Smooth muscle cell (in vitro differentiated cells): ENCODE data around the gene PXDN. TPM values are rescaled to one million over a fixed set of nuclear protein-coding genes. Genes with fewer than 3 reads are reported as not detected.
A peak's percentile ranks its signal among the peaks of the same experiment; 100 is the strongest.

Experiments used
- DNase-seq: peaks from one replicate; lab custom pipeline; 2025; ENCODE audit not compliant: unreplicated experiment; lab: John Stamatoyannopoulos, UW
- H2AFZ ChIP-seq: fragments of 200-600 bp; sonication (generic); 2 replicates; pipeline ENCODE4 v1.6.0; 2016; ENCODE audit warnings: antibody characterized with exemption, low read depth, mild to moderate bottlenecking
- H3F3A ChIP-seq: fragments of 200-600 bp; sonication (generic); 2 replicates; pipeline ENCODE4 v1.6.0; 2017; ENCODE audit warnings: antibody characterized with exemption, low read depth
- H3K27ac ChIP-seq: fragments of 200-600 bp; sonication (generic); 2 replicates; pipeline ENCODE4 v1.5.1; 2016; ENCODE audit warnings: low read depth, mild to moderate bottlenecking
- H3K27me3 ChIP-seq: fragments of 200-600 bp; sonication (generic); 2 replicates; pipeline ENCODE4 v1.6.1; 2016; ENCODE audit warnings: low read depth, mild to moderate bottlenecking
- H3K36me3 ChIP-seq: fragments of 200-600 bp; sonication (generic); 2 replicates; pipeline ENCODE4 v1.5.1; 2016; ENCODE audit warnings: low read depth
- H3K4me1 ChIP-seq: fragments of 200-600 bp; sonication (generic); 2 replicates; pipeline ENCODE4 v1.5.1; 2016; ENCODE audit warnings: low read depth
- H3K4me2 ChIP-seq: fragments of 200-600 bp; sonication (generic); 2 replicates; pipeline ENCODE4 v1.6.0; 2016; ENCODE audit warnings: mild to moderate bottlenecking
- H3K4me3 ChIP-seq: fragments of 200-600 bp; sonication (generic); 2 replicates; pipeline ENCODE4 v1.5.1; 2016; ENCODE audit warnings: mild to moderate bottlenecking
- H3K79me2 ChIP-seq: fragments of 200-600 bp; sonication (generic); 2 replicates; pipeline ENCODE4 v1.6.0; 2016; ENCODE audit warnings: low read depth, mild to moderate bottlenecking
- H3K9ac ChIP-seq: fragments of 200-600 bp; sonication (generic); 2 replicates; pipeline ENCODE4 v1.6.0; 2016; ENCODE audit warnings: low read depth
- H3K9me3 ChIP-seq: fragments of 200-600 bp; sonication (generic); replicated peaks from 2 replicates; pipeline ENCODE4 v1.5.1; 2016; ENCODE audit warnings: low read depth
- H4K20me1 ChIP-seq: fragments of 200-600 bp; sonication (generic); 2 replicates; pipeline ENCODE4 v1.6.0; 2016; ENCODE audit warnings: low read depth
- WGBS: methylation state at CpG from one replicate; pipeline ENCODE4 v1.1.7; 2016; ENCODE audit warnings: low lambda C conversion rate; 5-methylcytosine and 5-hydroxymethylcytosine counted together
- polyA plus RNA-seq: library from polyadenylated mRNA; unstranded; fragments of >200 nt; fragmentation: Nextera tagmentation; extraction: Ambion mirVana; gene quantifications from 2 replicates; pipeline ENCODE4 v1.2.1, GENCODE V29; 2016
- total RNA-seq: library from RNA; depleted of rRNA; stranded (reverse); fragments of >200 nt; gene quantifications from 2 replicates; pipeline ENCODE4 v1.2.3, GENCODE V29; 2014
- TF ChIP-seq, protein P1 (sequence below): fragments of 200-600 bp; sonication (generic); IDR thresholded peaks from 2 replicates; pipeline ENCODE4 v1.5.1; 2017; ENCODE audit warnings: borderline replicate concordance, mild to moderate bottlenecking, antibody characterized with exemption; ENCODE audit not compliant: insufficient read depth, poor library complexity, severe bottlenecking

Gene PXDN
- total RNA-seq (328 and 334 TPM in 2 replicates), polyA plus RNA-seq (253 and 333 TPM in 2 replicates)

DNA sequence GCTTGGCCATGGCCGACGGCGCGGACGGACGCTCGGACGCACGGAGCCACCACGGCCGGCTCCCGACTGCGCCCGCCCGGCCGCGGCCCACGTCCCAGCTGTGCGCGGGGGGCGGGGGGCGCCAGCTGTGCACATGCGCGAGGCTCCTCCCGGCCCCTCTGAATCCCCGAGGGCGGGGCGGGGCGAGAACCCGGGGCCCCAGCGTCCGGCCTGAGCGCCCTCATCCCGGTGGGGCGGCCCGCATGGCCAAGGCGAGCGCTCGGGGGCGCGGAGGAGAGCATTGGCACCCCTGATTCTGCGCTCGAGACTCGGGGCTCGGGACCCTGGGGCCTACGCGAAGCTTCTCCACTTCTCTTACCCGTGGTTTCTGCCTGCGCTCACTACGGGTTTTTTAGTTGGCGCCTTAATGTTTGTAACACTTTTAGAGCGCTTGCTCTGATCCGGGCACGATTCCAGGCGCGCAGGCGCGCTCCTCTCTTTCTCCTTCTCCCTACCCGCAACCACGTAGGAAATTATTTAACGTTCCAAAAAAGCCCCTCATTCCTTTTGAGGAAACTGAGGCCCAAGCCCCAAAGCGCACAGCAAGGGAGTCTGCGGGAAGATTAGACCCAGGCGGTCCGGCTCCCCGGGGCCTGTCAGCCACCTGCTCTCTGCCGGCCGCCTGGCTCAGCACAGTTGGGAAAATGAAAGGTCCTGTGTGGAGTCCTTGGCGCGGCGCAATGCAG lies at the start of gene PXDN:
Gene PXDN, minus strand, starts transcription at position 70 of the 725 bp plus-strand sequence. Its CDS starts 60 bp downstream, at position 10.
- TF ChIP-seq, protein P1, sequence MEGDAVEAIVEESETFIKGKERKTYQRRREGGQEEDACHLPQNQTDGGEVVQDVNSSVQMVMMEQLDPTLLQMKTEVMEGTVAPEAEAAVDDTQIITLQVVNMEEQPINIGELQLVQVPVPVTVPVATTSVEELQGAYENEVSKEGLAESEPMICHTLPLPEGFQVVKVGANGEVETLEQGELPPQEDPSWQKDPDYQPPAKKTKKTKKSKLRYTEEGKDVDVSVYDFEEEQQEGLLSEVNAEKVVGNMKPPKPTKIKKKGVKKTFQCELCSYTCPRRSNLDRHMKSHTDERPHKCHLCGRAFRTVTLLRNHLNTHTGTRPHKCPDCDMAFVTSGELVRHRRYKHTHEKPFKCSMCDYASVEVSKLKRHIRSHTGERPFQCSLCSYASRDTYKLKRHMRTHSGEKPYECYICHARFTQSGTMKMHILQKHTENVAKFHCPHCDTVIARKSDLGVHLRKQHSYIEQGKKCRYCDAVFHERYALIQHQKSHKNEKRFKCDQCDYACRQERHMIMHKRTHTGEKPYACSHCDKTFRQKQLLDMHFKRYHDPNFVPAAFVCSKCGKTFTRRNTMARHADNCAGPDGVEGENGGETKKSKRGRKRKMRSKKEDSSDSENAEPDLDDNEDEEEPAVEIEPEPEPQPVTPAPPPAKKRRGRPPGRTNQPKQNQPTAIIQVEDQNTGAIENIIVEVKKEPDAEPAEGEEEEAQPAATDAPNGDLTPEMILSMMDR, result no peak
- Histone ChIP-seq H3K4me1 (peaks cover 21% of the 10 kb centered on the region), H2AFZ (peak within 1 kb of the TSS; percentile 68)

GRCh38 chr2:1793868-1794445 lies 49.6 kb upstream of the PXDN start:
- TF ChIP-seq, protein P1, result no peak
- H3K4me3 ChIP-seq, result no peak overlapping the region
- H3K4me2 ChIP-seq, result no peak overlapping the region
- WGBS, result 85% methylated on average over 18 of the region's 18 CpGs
- H3K9ac ChIP-seq, result no peak overlapping the region
- H3K36me3 ChIP-seq, result no peaks in the 10 kb centered on the region
- no peaks in the 10 kb centered on the region for H4K20me1 ChIP-seq
- no peak overlapping the region for H2AFZ ChIP-seq
- H3K4me1 ChIP-seq, result no peaks in the 10 kb centered on the region
- no peaks in the 10 kb centered on the region for H3F3A ChIP-seq
- DNase-seq, result no peak
- H3K79me2 ChIP-seq, result no peaks in the 10 kb centered on the region
- H3K27ac ChIP-seq, result no peak overlapping the region
- no peaks in the 10 kb centered on the region for H3K27me3 ChIP-seq
- no peaks in the 10 kb centered on the region for H3K9me3 ChIP-seq

More for the DNA sequence above, at the start of gene PXDN:
- Histone ChIP-seq H3K79me2 (peaks cover 46% of the 10 kb centered on the region), H3K4me3 (peak within 1 kb of the TSS; percentile 95), H4K20me1 (peaks cover 35% of the 10 kb centered on the region), H3K4me2 (peak within 1 kb of the TSS; percentile 93), H3K9me3 (no peaks in the 10 kb centered on the region), H3K9ac (peak within 1 kb of the TSS; percentile 90), H3K27me3 (no peaks in the 10 kb centered on the region), H3F3A (peaks cover 14% of the 10 kb centered on the region), H3K27ac (peak within 1 kb of the TSS; percentile 96), H3K36me3 (no peaks in the 10 kb centered on the region)
- peak; percentile 59 for DNase-seq
- 11% methylated on average over 41 of the region's 71 CpGs for WGBS

- Histone ChIP-seq H3K9ac (no peak overlapping the region), H3K27ac (no peak overlapping the region)
Observed at GRCh38 chr2:1793001-1793867, 48.9 kb upstream of the PXDN start.

More at GRCh38 chr2:1793001-1793867, 48.9 kb upstream of the PXDN start:
- no peak overlapping the region for H3K4me2 ChIP-seq
- H3K27me3 ChIP-seq, result no peaks in the 10 kb centered on the region
- no peaks in the 10 kb centered on the region for H3K79me2 ChIP-seq
- H4K20me1 ChIP-seq, result no peaks in the 10 kb centered on the region
- TF ChIP-seq, protein P1, result no peak
- H3K9me3 ChIP-seq, result no peaks in the 10 kb centered on the region
- no peak overlapping the region for H2AFZ ChIP-seq
- DNase-seq, result no peak
- no peaks in the 10 kb centered on the region for H3F3A ChIP-seq
- no peaks in the 10 kb centered on the region for H3K36me3 ChIP-seq
- no peak overlapping the region for H3K4me3 ChIP-seq
- WGBS, result 95% methylated on average over 23 of the region's 23 CpGs
- H3K4me1 ChIP-seq, result peaks cover 5% of the 10 kb centered on the region
